SU-DHL-6 (cell line): Measurements from ENCODE around the gene GNB1L.
A peak's percentile ranks its signal among the peaks of the same experiment; 100 is the strongest.

Experiments used
- H2AFZ ChIP-seq: fragments of 200-600 bp; sonication (generic); 2 replicates; pipeline ENCODE4 v1.6.1; 2014; ENCODE audit warnings: low read depth, mild to moderate bottlenecking, moderate library complexity, mixed read lengths, antibody characterized with exemption, low read length; ENCODE audit not compliant: severe bottlenecking
- H3F3A ChIP-seq: fragments of 200-600 bp; shearing (Covaris generic); 2 replicates; pipeline ENCODE4 v1.6.0; 2016; ENCODE audit warnings: antibody characterized with exemption, mild to moderate bottlenecking; ENCODE audit not compliant: insufficient read depth
- H3K27ac ChIP-seq: fragments of 200-600 bp; sonication (generic); 2 replicates; pipeline ENCODE4 v1.5.1; 2016; ENCODE audit warnings: low read depth, mild to moderate bottlenecking, low read length, moderate library complexity, mixed read lengths
- H3K27me3 ChIP-seq: fragments of 200-600 bp; sonication (generic), shearing (Covaris generic); 2 replicates; pipeline ENCODE4 v1.6.0; 2014; ENCODE audit warnings: mild to moderate bottlenecking, low read length
- H3K36me3 ChIP-seq: fragments of 200-600 bp; sonication (generic); 2 replicates; pipeline ENCODE4 v1.6.1; 2014; ENCODE audit warnings: mild to moderate bottlenecking, low read length, mixed read lengths
- H3K4me2 ChIP-seq: fragments of 300-600, 200-600 bp; shearing (Covaris generic), sonication (generic); 2 replicates; pipeline ENCODE4 v1.6.0; 2014; ENCODE audit warnings: low read length, low read depth, mild to moderate bottlenecking; ENCODE audit not compliant: poor library complexity, severe bottlenecking
- H3K4me3 ChIP-seq: fragments of 200-600 bp; sonication (generic); 2 replicates; pipeline ENCODE4 v1.5.1; 2014; ENCODE audit warnings: antibody characterized with exemption, low read length, mild to moderate bottlenecking, mixed read lengths; ENCODE audit not compliant: insufficient read depth, poor library complexity, severe bottlenecking
- H3K79me2 ChIP-seq: fragments of 200-600 bp; sonication (generic); 2 replicates; pipeline ENCODE4 v1.6.1; 2014; ENCODE audit warnings: mild to moderate bottlenecking, low read length, moderate library complexity; ENCODE audit not compliant: insufficient read depth
- H3K9ac ChIP-seq: fragments of 200-600 bp; sonication (generic); 2 replicates; pipeline ENCODE4 v1.7.0; 2014; ENCODE audit warnings: mild to moderate bottlenecking, low read length
- H3K9me2 ChIP-seq: fragments of 200-600 bp; sonication (generic); replicated peaks from 2 replicates; pipeline ENCODE4 v1.6.1; 2014; ENCODE audit warnings: low read length; ENCODE audit not compliant: insufficient read depth
- H3K9me3 ChIP-seq: fragments of 200-600 bp; sonication (generic); 2 replicates; pipeline ENCODE4 v1.6.1; 2014; ENCODE audit warnings: low read length, mixed read lengths; ENCODE audit not compliant: insufficient read depth
- H4K20me1 ChIP-seq: fragments of 200-600 bp; sonication (generic); 2 replicates; pipeline ENCODE4 v1.6.1; 2014; ENCODE audit warnings: low read depth, mild to moderate bottlenecking, antibody characterized with exemption, low read length, moderate library complexity, mixed read lengths
- EZH2phosphoT487 ChIP-seq: fragments of 200-600 bp; sonication (generic), shearing (Covaris generic); conservative IDR thresholded peaks from 2 replicates; pipeline ENCODE4 v1.6.1; 2018; ENCODE audit warnings: mild to moderate bottlenecking, antibody characterized with exemption, low read length, moderate library complexity, mixed read lengths
- TF ChIP-seq, protein P1 (sequence below): fragments of 200-600 bp; sonication (generic); IDR thresholded peaks from one replicate; pipeline ENCODE4 v1.5.1; 2017; ENCODE audit warnings: antibody characterized with exemption, mild to moderate bottlenecking, low read length, moderate library complexity; ENCODE audit not compliant: insufficient read depth, poor library complexity, severe bottlenecking

GNB1L gene

DNA sequence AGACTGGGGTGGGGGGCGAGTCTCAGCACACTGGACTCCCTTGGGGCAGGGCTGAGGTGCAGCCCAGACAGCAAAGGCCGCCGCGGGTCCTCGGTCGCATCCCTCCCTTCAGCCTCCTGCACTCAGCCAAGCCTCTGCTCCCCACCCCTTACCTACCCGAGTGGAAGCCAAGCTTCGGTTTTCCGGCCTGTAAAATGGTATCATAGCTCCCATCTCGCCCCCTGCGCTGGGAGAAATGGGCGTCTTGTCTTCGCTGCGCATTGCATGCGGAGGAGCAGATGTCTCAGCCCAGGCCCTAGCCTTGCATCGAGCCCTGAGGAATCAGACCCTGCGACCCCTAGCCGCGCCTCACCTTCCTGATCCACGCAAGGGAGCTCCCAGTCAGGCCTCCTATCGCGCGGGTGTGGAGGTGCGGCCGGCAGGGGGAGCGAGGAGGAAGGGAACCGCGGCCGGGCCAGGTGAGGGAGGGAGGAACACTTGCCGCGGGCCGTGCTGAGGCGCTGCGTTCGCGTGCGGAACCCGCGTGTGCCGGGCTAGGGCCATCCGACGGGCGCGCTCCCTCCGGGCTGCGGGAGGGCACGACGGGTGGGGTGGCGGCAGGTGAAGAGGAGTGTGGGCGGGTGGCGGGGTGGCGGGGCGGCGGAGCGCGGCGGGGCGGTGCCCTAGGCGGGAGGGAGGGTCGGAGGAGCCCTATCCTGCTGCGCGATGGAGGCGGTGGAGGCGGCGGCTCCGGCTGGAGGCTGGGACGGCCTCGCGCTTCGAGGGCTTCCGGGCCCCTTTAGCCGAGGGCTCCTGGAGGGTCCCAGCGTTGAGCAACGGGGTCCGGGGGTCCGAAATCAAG is 98.2 kb downstream of the GNB1L start:
- H4K20me1 ChIP-seq = no peaks in the 10 kb centered on the region
- H3K9me3 ChIP-seq = no peaks in the 10 kb centered on the region
- H3K27me3 ChIP-seq = no peaks in the 10 kb centered on the region
- H2AFZ ChIP-seq = no peak overlapping the region
- H3K79me2 ChIP-seq = no peaks in the 10 kb centered on the region
- no peaks in the 10 kb centered on the region for H3K36me3 ChIP-seq
- no peak overlapping the region for H3K9ac ChIP-seq
- H3K27ac ChIP-seq = no peak overlapping the region
- H3K4me2 ChIP-seq = no peak overlapping the region
- no peaks in the 10 kb centered on the region for H3F3A ChIP-seq
- H3K9me2 ChIP-seq = no peaks in the 10 kb centered on the region
- TF ChIP-seq, protein P1, sequence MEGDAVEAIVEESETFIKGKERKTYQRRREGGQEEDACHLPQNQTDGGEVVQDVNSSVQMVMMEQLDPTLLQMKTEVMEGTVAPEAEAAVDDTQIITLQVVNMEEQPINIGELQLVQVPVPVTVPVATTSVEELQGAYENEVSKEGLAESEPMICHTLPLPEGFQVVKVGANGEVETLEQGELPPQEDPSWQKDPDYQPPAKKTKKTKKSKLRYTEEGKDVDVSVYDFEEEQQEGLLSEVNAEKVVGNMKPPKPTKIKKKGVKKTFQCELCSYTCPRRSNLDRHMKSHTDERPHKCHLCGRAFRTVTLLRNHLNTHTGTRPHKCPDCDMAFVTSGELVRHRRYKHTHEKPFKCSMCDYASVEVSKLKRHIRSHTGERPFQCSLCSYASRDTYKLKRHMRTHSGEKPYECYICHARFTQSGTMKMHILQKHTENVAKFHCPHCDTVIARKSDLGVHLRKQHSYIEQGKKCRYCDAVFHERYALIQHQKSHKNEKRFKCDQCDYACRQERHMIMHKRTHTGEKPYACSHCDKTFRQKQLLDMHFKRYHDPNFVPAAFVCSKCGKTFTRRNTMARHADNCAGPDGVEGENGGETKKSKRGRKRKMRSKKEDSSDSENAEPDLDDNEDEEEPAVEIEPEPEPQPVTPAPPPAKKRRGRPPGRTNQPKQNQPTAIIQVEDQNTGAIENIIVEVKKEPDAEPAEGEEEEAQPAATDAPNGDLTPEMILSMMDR = peak; percentile 25
- no peak for TF ChIP-seq EZH2phosphoT487
- no peak overlapping the region for H3K4me3 ChIP-seq

GRCh38 chr22:19755722-19756287 is 98.9 kb downstream of the GNB1L start:
- Histone ChIP-seq H3K9me3 (no peaks in the 10 kb centered on the region), H3K27me3 (no peaks in the 10 kb centered on the region), H3K9me2 (no peaks in the 10 kb centered on the region), H3K36me3 (no peaks in the 10 kb centered on the region), H3K4me2 (no peak overlapping the region), H3K79me2 (no peaks in the 10 kb centered on the region), H3K4me3 (no peak overlapping the region), H2AFZ (no peak overlapping the region), H3K27ac (no peak overlapping the region), H3K9ac (no peak overlapping the region), H3F3A (no peaks in the 10 kb centered on the region), H4K20me1 (no peaks in the 10 kb centered on the region)
- TF ChIP-seq, protein P1 = no peak
- TF ChIP-seq EZH2phosphoT487 = no peak

DNA sequence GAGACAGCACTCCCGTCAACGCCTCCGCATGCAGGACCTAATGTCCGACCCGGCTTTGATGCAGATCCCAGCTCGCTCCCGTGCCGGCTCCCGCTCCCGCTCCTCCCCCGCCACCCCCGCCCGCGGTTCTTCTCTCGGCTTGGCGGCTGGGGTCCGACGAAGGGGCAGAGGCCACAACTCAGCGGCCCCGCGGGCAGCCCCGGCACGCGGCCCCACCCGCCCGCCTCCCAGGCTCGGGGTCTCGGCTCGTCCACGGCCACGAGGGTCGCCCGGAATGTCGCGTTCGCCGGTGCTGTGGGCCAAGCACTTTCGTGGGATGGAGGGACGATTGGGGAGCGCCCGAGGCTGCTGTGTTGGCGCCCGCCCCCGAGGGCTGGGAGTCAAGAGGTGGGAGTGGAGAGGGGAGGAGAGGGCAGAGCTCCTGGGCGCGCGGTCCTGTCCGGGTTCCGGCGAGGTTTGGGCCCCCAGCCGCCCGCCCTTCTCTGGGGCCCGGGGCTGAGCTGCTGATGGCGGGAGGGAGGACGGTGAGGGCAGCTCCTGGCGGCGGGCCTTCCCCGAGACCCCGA is 99.4 kb downstream of the GNB1L start:
- H4K20me1 ChIP-seq = no peaks in the 10 kb centered on the region
- TF ChIP-seq, protein P1 = no peak
- TF ChIP-seq EZH2phosphoT487 = no peak
- no peaks in the 10 kb centered on the region for H3K9me3 ChIP-seq
- H3K9me2 ChIP-seq = no peaks in the 10 kb centered on the region
- H3K4me3 ChIP-seq = no peak overlapping the region
- H3K36me3 ChIP-seq = no peaks in the 10 kb centered on the region
- no peaks in the 10 kb centered on the region for H3K27me3 ChIP-seq
- no peak overlapping the region for H3K4me2 ChIP-seq
- no peaks in the 10 kb centered on the region for H3F3A ChIP-seq
- H3K79me2 ChIP-seq = no peaks in the 10 kb centered on the region
- no peak overlapping the region for H3K27ac ChIP-seq
- H3K9ac ChIP-seq = no peak overlapping the region
- H2AFZ ChIP-seq = no peak overlapping the region
